ENCODE data around the gene RSPO4.

RSPO4 gene

GRCh38 chr20:942611-943010 lies 59.5 kb downstream of the RSPO4 start:
- DNase-seq (ENCODE audit: low read depth in 2 of 2): no peak
- no peak for TF ChIP-seq CTCF (IDR thresholded peaks at IDR 0.05; ENCODE audit: low read depth, low read length)
- no peak overlapping the region for H3K4me3 ChIP-seq (replicated peaks in 1 of 2; ENCODE audit: low read depth in 2 of 2, low read length in 2 of 2)

GRCh38 chr20:940926-941325 lies 61.2 kb downstream of the RSPO4 start:
- TF ChIP-seq CTCF (IDR thresholded peaks at IDR 0.05; ENCODE audit: low read depth, low read length): no peak
- H3K4me3 ChIP-seq (replicated peaks in 1 of 2; ENCODE audit: low read depth in 2 of 2, low read length in 2 of 2): no peak overlapping the region
- no peak for DNase-seq (ENCODE audit: low read depth in 2 of 2)

GRCh38 chr20:939606-940005 lies 62.5 kb downstream of the RSPO4 start:
- no peak for DNase-seq (ENCODE audit: low read depth in 2 of 2)
- TF ChIP-seq CTCF (IDR thresholded peaks at IDR 0.05; ENCODE audit: low read depth, low read length): no peak
- no peak overlapping the region for H3K4me3 ChIP-seq (replicated peaks in 1 of 2; ENCODE audit: low read depth in 2 of 2, low read length in 2 of 2)

GRCh38 chr20:934186-934840 lies 67.8 kb downstream of the RSPO4 start:
- no peak for DNase-seq (ENCODE audit: low read depth in 2 of 2)
- TF ChIP-seq CTCF (IDR thresholded peaks at IDR 0.05; ENCODE audit: low read depth, low read length): no peak
- H3K4me3 ChIP-seq (replicated peaks in 1 of 2; ENCODE audit: low read depth in 2 of 2, low read length in 2 of 2): no peak overlapping the region

- no peak for DNase-seq (ENCODE audit: low read depth in 2 of 2)
- TF ChIP-seq CTCF (IDR thresholded peaks at IDR 0.05; ENCODE audit: low read depth, low read length): no peak
- H3K4me3 ChIP-seq (replicated peaks in 1 of 2; ENCODE audit: low read depth in 2 of 2, low read length in 2 of 2): no peak overlapping the region
Observed at GRCh38 chr20:933029-933428, 69.1 kb downstream of the RSPO4 start.

GRCh38 chr20:931401-931800 lies 70.7 kb downstream of the RSPO4 start:
- no peak overlapping the region for H3K4me3 ChIP-seq (replicated peaks in 1 of 2; ENCODE audit: low read depth in 2 of 2, low read length in 2 of 2)
- TF ChIP-seq CTCF (IDR thresholded peaks at IDR 0.05; ENCODE audit: low read depth, low read length): no peak
- peak in 1 of 2 donors; percentile 11 for DNase-seq (ENCODE audit: low read depth in 2 of 2)

GRCh38 chr20:926670-927069 lies 75.4 kb downstream of the RSPO4 start:
- H3K4me3 ChIP-seq (replicated peaks in 1 of 2; ENCODE audit: low read depth in 2 of 2, low read length in 2 of 2): no peak overlapping the region
- no peak for TF ChIP-seq CTCF (IDR thresholded peaks at IDR 0.05; ENCODE audit: low read depth, low read length)
- DNase-seq (ENCODE audit: low read depth in 2 of 2): peak in 1 of 2 donors; percentile 11

All from cardiac fibroblast (primary cell).